GM13977 (cell line): ENCODE data around the gene TUBB3.

Experiments used
- DNase-seq: peaks from one replicate; pipeline ENCODE4 v3.0.0; 2012; ENCODE audit warnings: low spot score
- CTCF ChIP-seq: IDR thresholded peaks from 2 replicates; pipeline ENCODE4 v1.5.1; 2012; ENCODE audit warnings: mild to moderate bottlenecking, control low read depth; ENCODE audit not compliant: insufficient read depth; ENCODE audit errors: extremely low read depth, missing control alignments
- in situ Hi-C: fragments of 300-500 bp; cut with MboI; formaldehyde crosslinking; loops from one replicate; pipeline ENCODE4 v1.12.0; 2022; ENCODE audit warnings: low sequenced_read_pairs, low pct_unique_long_range_greater_than_20kb, mixed read lengths, inconsistent platforms; ENCODE audit not compliant: unreplicated experiment

Gene TUBB3

GRCh38 chr16:89953671-89954406, 30.7 kb downstream of the TUBB3 start:
- TF ChIP-seq CTCF, result no peak

GRCh38 chr16:89954462-89954861, 31.3 kb downstream of the TUBB3 start:
- no peak for DNase-seq
- no peak for TF ChIP-seq CTCF
- in situ Hi-C loops, result no loop called here

More at GRCh38 chr16:89953671-89954406, 30.7 kb downstream of the TUBB3 start:
- in situ Hi-C loops, result no loop called here
- DNase-seq, result peak; percentile 75

GRCh38 chr16:89955001-89955685, 32.0 kb downstream of the TUBB3 start:
- in situ Hi-C loops, result no loop called here
- TF ChIP-seq CTCF, result no peak
- no peak for DNase-seq

GRCh38 chr16:89956505-89957215, 33.5 kb downstream of the TUBB3 start:
- TF ChIP-seq CTCF, result no peak
- in situ Hi-C loops, result no loop called here
- no peak for DNase-seq

- no peak for TF ChIP-seq CTCF
These were observed 34.2 kb downstream of the TUBB3 start for GRCh38 chr16:89957216-89957785.

GRCh38 chr16:89958068-89958467, 34.9 kb downstream of the TUBB3 start:
- no peak for TF ChIP-seq CTCF
- in situ Hi-C loops, result no loop called here
- no peak for DNase-seq

More at GRCh38 chr16:89957216-89957785, 34.2 kb downstream of the TUBB3 start:
- DNase-seq, result no peak
- in situ Hi-C loops, result no loop called here
